ENCODE data around the gene TGFBRAP1.

Gene TGFBRAP1

GRCh38 chr2:105309147-105309545 lies 20.4 kb downstream of the TGFBRAP1 start:
- DNase-seq: no peak

- no peak for DNase-seq
These were observed 21.0 kb downstream of the TGFBRAP1 start for GRCh38 chr2:105308382-105309146.

DNA sequence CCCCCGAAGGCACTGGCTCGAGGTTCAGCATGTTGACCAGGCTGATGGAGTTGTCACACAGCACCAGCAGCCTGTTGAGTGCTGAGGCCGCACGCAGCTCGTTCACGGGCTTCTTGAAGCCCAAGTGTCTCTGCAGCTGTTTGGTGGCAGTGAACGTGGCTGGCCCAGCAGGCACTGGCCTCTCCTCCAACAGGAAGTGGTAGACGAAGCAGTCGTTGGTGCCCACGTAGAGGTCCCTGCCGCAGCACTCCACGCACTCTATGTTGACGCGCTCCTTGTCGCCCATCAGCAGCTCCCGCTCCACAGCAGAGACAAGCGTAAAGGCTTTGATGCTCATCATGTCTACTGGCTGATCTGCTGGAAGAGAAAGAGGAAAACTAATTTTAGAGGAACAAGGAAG lies 21.6 kb downstream of the TGFBRAP1 start:
- DNase-seq: no peak

DNA sequence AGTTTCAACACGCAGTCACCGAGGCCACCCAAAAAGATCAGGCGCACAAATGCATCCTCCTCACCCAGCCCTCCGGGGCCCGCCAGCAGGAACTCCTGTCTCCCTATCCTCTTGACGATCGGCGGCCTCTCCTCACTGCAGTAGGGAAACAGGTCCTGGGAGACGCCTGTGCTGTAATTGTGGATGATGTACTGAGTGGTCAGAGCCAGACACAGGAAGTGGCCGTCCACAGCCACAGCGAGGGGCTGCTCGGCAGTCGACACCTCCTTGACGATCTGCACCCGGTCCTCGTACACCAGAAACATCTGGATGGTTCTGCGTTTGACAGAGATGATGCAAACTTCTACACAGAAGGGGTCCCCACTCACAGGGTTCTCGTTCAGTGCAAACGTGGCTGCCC lies 22.0 kb downstream of the TGFBRAP1 start:
- no peak for DNase-seq

GRCh38 chr2:105307146-105307545 lies 22.4 kb downstream of the TGFBRAP1 start:
- no peak for DNase-seq

- peak; percentile 44 for DNase-seq
These were observed 27.9 kb downstream of the TGFBRAP1 start for GRCh38 chr2:105301646-105302045.

DNA sequence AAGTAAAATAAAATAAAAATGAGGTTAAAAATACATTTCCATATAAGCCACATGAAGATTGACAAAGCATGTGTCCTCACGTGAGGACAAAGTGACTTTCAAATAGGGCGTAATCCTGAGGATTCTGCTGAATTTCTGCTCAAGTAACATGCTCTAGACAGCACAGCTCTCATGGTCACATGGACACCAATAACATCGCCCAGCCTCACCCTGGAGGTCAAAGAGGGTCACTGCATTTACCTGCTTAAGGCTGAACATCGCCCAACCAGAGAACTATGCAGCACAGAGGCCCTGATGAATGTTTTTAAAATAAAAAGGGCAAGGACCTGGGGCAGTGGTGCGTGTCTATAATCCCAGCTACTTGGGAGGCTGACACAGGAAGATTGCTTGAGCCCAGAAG lies 30.2 kb downstream of the TGFBRAP1 start:
- DNase-seq: no peak

DNA sequence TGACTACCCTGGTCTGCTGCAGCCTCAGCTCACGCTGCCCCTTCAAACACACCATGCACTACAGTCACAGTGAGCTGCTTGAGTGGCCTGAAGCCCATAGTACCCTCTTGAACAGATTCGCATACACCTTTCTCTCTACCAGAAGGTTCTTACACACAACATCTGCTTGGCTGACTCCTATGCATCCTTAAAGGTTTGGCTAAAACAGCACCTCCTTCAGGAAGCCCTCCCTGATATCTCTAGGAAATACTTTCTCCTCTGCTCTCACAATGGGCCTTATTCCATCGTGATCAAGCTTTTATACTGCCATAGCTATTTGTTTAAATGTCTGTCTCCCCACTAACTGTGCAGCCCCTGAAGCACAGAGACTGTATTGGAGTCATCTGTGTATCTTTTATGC lies 31.5 kb downstream of the TGFBRAP1 start:
- DNase-seq: no peak

GRCh38 chr2:105297216-105297615 lies 32.3 kb downstream of the TGFBRAP1 start:
- DNase-seq: no peak

GRCh38 chr2:105296017-105296611 lies 33.4 kb downstream of the TGFBRAP1 start:
- no peak for DNase-seq

- DNase-seq: peak; percentile 52
These were observed 34.6 kb downstream of the TGFBRAP1 start for GRCh38 chr2:105294844-105295481.

GRCh38 chr2:105294046-105294445 lies 35.5 kb downstream of the TGFBRAP1 start:
- DNase-seq: no peak

GRCh38 chr2:105291981-105292380 lies 37.6 kb downstream of the TGFBRAP1 start:
- DNase-seq: no peak

GRCh38 chr2:105290981-105291660 lies 38.4 kb downstream of the TGFBRAP1 start:
- no peak for DNase-seq

DNA sequence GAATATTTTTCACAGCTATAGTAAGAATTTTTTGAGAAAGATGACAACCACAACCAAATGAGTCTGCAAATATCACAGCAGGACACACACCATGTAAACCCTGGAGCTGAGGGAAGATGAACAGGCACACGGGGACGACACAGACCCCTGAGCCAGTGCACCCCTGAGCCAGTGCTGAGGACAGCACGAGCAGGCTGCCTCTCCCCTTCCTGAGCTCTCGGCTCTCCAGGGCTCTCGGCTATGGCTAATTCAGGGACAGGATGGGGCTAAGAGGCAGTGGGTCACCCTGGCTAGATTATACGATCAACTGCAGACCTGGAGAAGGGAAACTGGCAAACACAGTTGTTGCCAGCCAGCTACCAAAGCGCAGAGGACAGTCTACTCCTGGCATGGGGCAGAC lies 41.4 kb downstream of the TGFBRAP1 start:
- DNase-seq: no peak

DNA sequence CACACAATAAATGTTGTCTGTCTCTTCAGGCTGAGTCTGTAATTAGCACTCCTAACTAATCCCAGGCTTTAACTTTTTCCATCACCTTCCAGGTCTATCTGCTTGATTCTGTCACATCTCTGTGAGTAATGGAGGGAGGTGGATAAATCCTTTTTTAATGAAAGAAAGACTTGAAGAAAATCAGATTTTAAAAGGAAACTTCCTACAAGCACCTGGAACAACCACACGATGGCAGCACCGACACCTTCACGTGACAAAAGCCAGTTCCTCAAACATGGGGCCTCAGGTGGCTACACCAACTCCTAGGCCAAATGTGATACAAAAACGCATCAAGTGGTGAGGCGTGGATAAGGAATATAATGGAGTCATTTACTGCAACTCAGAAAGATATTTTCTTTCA lies 41.8 kb downstream of the TGFBRAP1 start:
- DNase-seq: peak; percentile 40

DNA sequence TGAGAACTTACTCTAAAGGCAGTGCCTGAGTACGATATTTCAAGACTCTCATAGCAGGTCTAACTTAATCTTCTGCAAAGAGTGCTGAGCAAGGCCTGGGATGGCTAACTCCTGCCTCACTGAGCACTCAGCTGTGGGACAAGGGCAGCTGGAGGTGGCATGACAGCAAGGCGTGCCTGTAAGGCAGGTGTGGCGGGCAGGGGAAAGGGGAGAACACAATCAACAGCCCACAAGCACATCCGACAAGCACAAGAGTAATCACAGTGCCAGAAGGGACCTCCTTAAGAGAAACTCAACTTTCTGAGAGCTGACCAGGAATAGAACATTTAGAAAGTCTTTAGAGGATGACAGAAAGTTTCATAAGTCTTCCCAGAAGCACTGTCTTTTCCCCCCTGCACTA lies 46.0 kb downstream of the TGFBRAP1 start:
- DNase-seq: no peak

- DNase-seq: no peak
These were observed 49.3 kb downstream of the TGFBRAP1 start for GRCh38 chr2:105280281-105280680.

DNA sequence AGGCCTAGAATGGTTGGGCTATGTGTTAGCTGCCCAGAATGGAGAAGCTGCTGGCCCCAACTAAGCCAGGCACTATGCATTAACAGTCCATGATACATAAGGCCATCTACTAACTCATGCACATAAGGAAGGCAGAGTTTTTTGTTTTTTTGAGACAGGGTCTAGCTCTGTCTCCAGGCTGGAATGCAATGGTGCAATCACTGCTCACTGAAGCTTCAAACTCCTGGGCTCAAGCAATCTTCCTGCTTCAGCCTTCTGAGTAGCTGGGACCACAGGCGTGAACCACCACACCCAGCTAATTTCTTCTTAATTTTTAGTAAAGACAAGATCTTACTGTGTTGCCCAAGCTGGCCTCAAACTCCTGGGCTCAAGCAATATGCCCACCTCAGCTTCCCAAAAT lies 50.4 kb downstream of the TGFBRAP1 start:
- no peak for DNase-seq

GRCh38 chr2:105278654-105279053 lies 50.9 kb downstream of the TGFBRAP1 start:
- DNase-seq: no peak

DNA sequence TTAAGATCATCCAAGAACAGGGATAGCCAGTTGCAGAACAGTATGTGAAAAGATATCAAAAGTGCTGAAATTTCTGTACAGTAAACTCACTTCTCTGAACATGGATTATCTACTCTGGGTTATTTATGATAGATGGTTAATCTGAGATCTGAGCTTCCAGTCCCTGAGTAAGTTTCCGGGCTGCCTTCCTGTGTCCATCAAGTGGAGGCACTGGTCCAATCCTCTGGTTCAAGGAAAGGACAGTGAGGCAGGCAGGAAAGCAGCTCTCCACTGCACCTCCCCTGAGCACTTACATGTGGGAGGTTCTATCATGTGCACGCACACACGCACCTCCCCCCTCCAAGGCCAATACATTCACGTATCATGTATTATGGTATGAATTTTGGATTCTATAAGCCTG lies 55.5 kb downstream of the TGFBRAP1 start:
- no peak for DNase-seq

- DNase-seq: no peak
These were observed 57.4 kb downstream of the TGFBRAP1 start for GRCh38 chr2:105272176-105272575.

DNA sequence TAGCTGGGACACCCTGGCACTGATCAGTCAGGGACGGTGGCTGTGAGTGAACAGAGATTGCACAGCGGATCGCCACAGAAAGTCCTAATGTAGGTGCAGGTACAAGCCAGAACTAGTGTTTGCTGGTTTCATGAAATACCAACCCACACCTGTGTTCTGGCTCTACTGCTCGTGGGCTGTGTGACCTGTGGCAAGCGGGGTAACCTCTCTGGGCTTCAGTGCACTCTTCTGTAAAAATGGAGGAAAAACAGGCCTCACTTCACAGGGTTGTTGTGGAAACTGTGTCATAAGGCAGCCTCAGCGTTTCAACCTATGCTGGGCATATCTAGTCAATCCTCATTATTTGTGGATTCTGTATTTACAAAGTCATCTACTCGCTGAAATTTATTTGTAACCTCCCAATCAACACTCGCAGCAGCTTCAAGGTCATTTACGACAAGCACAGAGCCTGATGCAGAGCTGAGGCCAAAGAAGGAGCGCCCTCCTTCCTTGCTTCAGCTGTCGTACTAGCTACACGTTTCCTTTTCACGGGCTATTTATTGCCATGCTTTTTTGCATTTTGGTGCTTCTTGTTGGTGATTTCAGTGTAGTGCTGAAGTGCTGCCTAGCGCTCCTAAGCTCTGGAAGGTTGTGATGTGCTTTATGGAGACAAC lies 58.0 kb downstream of the TGFBRAP1 start:
- DNase-seq: no peak

Data from activated CD4-positive, alpha-beta T cell treated with anti-CD3 and anti-CD28 coated beads, Interleukin-10, Interleukin-2, amounts not matched to agents 100 ng/mL and 50 ng/mL, durations not matched to agents 16 hours and 8 hours (primary cell).